Mesodermal cell (in vitro differentiated cells): Measurements from ENCODE around the gene GPAT3.

Source experiments
- H3K27ac ChIP-seq: 2 replicates; pipeline ENCODE4 v1.7.0; 2013; ENCODE audit warnings: mild to moderate bottlenecking, low read depth, low read length, moderate library complexity; ENCODE audit not compliant: severe bottlenecking
- H3K36me3 ChIP-seq: 2 replicates; pipeline ENCODE4 v1.7.1; 2013; ENCODE audit warnings: mild to moderate bottlenecking, low read length, moderate library complexity; ENCODE audit not compliant: control insufficient read depth, insufficient read depth
- H3K4me1 ChIP-seq: one replicate; pipeline ENCODE4 v1.7.1; 2013; ENCODE audit warnings: mild to moderate bottlenecking, low read length; ENCODE audit not compliant: insufficient read depth, control insufficient read depth, poor library complexity, severe bottlenecking
- H3K4me3 ChIP-seq: 2 replicates; pipeline ENCODE4 v1.7.0; 2013; ENCODE audit warnings: low read length, control low read depth, mild to moderate bottlenecking; ENCODE audit not compliant: insufficient read depth, poor library complexity, severe bottlenecking; ENCODE audit errors: extremely low read depth
- H3K9me3 ChIP-seq: 2 replicates; pipeline ENCODE4 v1.7.1; 2013; ENCODE audit warnings: mild to moderate bottlenecking, low read length, moderate library complexity; ENCODE audit not compliant: control insufficient read depth
- WGBS, 2 experiments: methylation state at CpG; one replicate each; pipeline ENCODE4 v1.1.5; 2013; ENCODE audit warnings: missing lambda C conversion rate in 2 of 2; ENCODE audit not compliant: insufficient coverage in 2 of 2; 5-methylcytosine and 5-hydroxymethylcytosine counted together

Gene GPAT3

GRCh38 chr4:83604321-83604720, 68.4 kb downstream of the GPAT3 start:
- no peaks in the 10 kb centered on the region for H3K4me1 ChIP-seq
- H3K36me3 ChIP-seq, result no peaks in the 10 kb centered on the region
- no CpG with 5 or more reads among the region's 2 CpGs for WGBS, 2 experiments
- no peak overlapping the region for H3K27ac ChIP-seq
- no peak overlapping the region for H3K4me3 ChIP-seq
- H3K9me3 ChIP-seq, result no peaks in the 10 kb centered on the region

GRCh38 chr4:83605210-83605609, 69.3 kb downstream of the GPAT3 start:
- 38% methylated on average over 1 of the region's 3 CpGs; no CpG with 5 or more reads in 1 of the 2 experiments for WGBS, 2 experiments
- no peaks in the 10 kb centered on the region for H3K36me3 ChIP-seq
- no peaks in the 10 kb centered on the region for H3K9me3 ChIP-seq
- no peak overlapping the region for H3K27ac ChIP-seq
- H3K4me1 ChIP-seq, result no peaks in the 10 kb centered on the region
- H3K4me3 ChIP-seq, result no peak overlapping the region

GRCh38 chr4:83605744-83606172, 69.8 kb downstream of the GPAT3 start:
- H3K36me3 ChIP-seq, result no peaks in the 10 kb centered on the region
- H3K27ac ChIP-seq, result no peak overlapping the region
- no peaks in the 10 kb centered on the region for H3K9me3 ChIP-seq
- H3K4me3 ChIP-seq, result no peak overlapping the region
- H3K4me1 ChIP-seq, result no peaks in the 10 kb centered on the region
- no CpG with 5 or more reads among the region's 3 CpGs for WGBS, 2 experiments

GRCh38 chr4:83606460-83606859, 70.6 kb downstream of the GPAT3 start:
- no peaks in the 10 kb centered on the region for H3K9me3 ChIP-seq
- no peaks in the 10 kb centered on the region for H3K4me1 ChIP-seq
- H3K4me3 ChIP-seq, result no peak overlapping the region
- no peak overlapping the region for H3K27ac ChIP-seq
- no peaks in the 10 kb centered on the region for H3K36me3 ChIP-seq

GRCh38 chr4:83606898-83607297, 71.0 kb downstream of the GPAT3 start:
- no peaks in the 10 kb centered on the region for H3K9me3 ChIP-seq
- H3K4me3 ChIP-seq, result no peak overlapping the region
- H3K4me1 ChIP-seq, result no peaks in the 10 kb centered on the region
- 88 to 97% methylated on average over 6 to 7 of the region's 7 CpGs for WGBS, 2 experiments
- H3K36me3 ChIP-seq, result no peaks in the 10 kb centered on the region
- no peak overlapping the region for H3K27ac ChIP-seq

- Histone ChIP-seq H3K36me3 (no peaks in the 10 kb centered on the region), H3K27ac (no peak overlapping the region), H3K4me1 (no peaks in the 10 kb centered on the region), H3K4me3 (no peak overlapping the region), H3K9me3 (peaks cover 11% of the 10 kb centered on the region)
These were observed 73.5 kb downstream of the GPAT3 start for GRCh38 chr4:83609365-83609764.

- 86% methylated on average over 1 of the region's 1 CpG; no CpG with 5 or more reads in 1 of the 2 experiments for WGBS, 2 experiments
These were observed 74.8 kb downstream of the GPAT3 start for GRCh38 chr4:83610729-83611128.

GRCh38 chr4:83613023-83613422, 77.1 kb downstream of the GPAT3 start:
- Histone ChIP-seq H3K36me3 (no peaks in the 10 kb centered on the region), H3K4me3 (no peak overlapping the region), H3K27ac (no peak overlapping the region), H3K9me3 (peaks cover 12% of the 10 kb centered on the region), H3K4me1 (peaks cover 3% of the 10 kb centered on the region)

More at GRCh38 chr4:83610729-83611128, 74.8 kb downstream of the GPAT3 start:
- Histone ChIP-seq H3K9me3 (peaks cover 12% of the 10 kb centered on the region), H3K27ac (no peak overlapping the region), H3K36me3 (no peaks in the 10 kb centered on the region), H3K4me3 (no peak overlapping the region), H3K4me1 (no peaks in the 10 kb centered on the region)

GRCh38 chr4:83613994-83614393, 78.1 kb downstream of the GPAT3 start:
- Histone ChIP-seq H3K4me1 (peaks cover 13% of the 10 kb centered on the region), H3K4me3 (no peak overlapping the region), H3K9me3 (peaks cover 12% of the 10 kb centered on the region), H3K36me3 (no peaks in the 10 kb centered on the region), H3K27ac (no peak overlapping the region)
- no CpG with 5 or more reads among the region's 4 CpGs for WGBS, 2 experiments

GRCh38 chr4:83616252-83616651, 80.3 kb downstream of the GPAT3 start:
- Histone ChIP-seq H3K36me3 (no peaks in the 10 kb centered on the region), H3K4me3 (no peak overlapping the region), H3K9me3 (peaks cover 16% of the 10 kb centered on the region), H3K27ac (no peak overlapping the region), H3K4me1 (peaks cover 21% of the 10 kb centered on the region)
- WGBS, 2 experiments, result no CpG with 5 or more reads among the region's 1 CpG

- Histone ChIP-seq H3K9me3 (peaks cover 24% of the 10 kb centered on the region), H3K36me3 (no peaks in the 10 kb centered on the region), H3K4me1 (peaks cover 21% of the 10 kb centered on the region), H3K27ac (no peak overlapping the region), H3K4me3 (no peak overlapping the region)
- WGBS, 2 experiments, result 71 to 78% methylated on average over 2 to 4 of the region's 6 CpGs
These were observed 81.6 kb downstream of the GPAT3 start for GRCh38 chr4:83617371-83618035.
